ENCODE results near the gene PRODH2.

DNA sequence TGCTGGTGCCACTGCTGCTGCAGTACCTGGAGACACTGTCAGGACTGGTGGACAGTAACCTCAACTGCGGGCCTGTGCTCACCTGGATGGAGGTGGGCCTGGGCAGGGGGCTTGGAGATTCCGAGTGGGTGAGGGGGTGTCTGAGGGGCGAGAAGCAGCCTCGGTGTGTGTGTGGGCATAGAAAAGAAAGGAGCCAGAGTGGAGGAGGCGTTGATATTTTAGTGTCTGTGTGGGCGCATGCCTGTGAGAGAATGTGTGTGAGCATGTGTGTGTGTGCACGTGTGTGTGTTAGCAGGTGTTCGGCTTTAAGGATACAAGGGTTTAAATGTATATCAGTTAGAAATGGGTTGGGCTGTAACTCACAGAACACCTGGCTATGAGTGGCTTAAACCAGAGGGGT, 33.6 kb downstream of the PRODH2 start:
- TF ChIP-seq CTCF (IDR thresholded peaks at IDR 0.05) (no peak), POLR2AphosphoS5 (IDR thresholded peaks at IDR 0.05) (no peak)

Data from prostate gland (tissue), 2 donors.